Stimulated activated CD8-positive, alpha-beta memory T cell treated with anti-CD3 and anti-CD28 coated beads, Interleukin-15, amount 100 ng/mL, for 48 hours (primary cell): Measurements from ENCODE around the gene KNCN.

Experiments used
- DNase-seq, 2 donors: peaks; one replicate each; pipeline ENCODE4 v3.0.0-alpha.2; 2020; ENCODE audit warnings: low read depth in 2 of 2

KNCN gene

DNA sequence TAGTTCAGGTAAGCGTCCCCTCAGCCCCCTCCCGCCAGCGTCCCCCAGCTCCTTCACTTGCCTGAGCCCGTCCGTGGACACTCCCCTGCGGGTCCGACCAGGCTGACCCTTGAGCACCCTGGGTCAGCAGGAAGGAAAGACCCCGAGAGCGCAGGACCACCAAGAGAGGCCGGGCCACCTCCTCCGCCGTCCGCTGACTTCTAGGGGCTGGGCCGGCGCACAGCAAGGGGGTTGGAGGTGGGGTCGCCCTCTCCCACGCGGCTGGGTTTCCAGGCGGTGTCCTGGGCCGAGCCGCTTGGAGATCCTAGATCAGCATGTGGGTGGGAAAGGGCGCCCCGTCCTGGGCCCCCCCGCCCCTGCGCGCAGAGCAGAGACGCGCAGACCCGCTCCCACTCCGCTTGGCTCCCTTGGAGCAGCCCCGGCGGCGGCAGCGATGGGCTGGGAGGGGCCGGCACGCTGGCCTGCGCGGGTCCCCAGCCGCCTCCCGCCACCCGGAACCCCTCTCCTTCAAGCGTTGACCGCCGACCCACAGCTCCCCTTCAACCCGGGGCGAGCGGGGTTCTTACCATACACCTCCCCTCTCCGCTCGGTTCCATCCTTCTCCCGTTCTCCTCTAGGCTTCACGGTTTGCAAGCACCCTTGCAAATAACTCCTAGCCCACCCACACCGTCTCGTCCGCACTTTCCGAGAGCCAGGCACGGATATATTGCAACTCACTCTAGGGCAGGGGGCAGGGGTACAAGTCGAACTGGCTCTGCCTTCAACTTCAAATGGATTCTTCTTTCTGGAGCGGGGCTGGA, 7.5 kb downstream of the KNCN start:
- DNase-seq = no peak

- DNase-seq = no peak
Measured at GRCh38 chr1:46543382-46543760, 8.1 kb downstream of the KNCN start.

- no peak for DNase-seq
Measured at GRCh38 chr1:46539972-46540371, 11.5 kb downstream of the KNCN start.

DNA sequence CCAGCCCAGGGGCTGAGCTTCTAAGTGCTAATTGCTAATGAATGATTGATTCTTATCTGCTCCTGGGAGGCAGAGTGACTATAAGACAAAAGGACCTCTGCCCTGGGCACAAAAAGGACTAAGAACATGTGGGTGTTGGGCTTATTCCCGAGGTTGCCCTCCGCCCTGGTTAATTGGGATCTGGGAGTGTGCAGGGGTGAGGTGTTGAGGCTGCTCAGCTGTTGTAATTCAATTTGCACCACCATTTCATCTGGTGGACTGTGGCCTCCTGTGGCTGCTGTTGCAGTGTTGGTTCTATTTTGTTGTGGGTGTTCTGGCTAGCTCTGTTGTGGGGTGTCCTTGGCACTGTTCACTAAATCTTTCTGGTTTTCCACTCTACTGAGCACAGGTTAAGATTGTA, 13.3 kb downstream of the KNCN start:
- DNase-seq = no peak

DNA sequence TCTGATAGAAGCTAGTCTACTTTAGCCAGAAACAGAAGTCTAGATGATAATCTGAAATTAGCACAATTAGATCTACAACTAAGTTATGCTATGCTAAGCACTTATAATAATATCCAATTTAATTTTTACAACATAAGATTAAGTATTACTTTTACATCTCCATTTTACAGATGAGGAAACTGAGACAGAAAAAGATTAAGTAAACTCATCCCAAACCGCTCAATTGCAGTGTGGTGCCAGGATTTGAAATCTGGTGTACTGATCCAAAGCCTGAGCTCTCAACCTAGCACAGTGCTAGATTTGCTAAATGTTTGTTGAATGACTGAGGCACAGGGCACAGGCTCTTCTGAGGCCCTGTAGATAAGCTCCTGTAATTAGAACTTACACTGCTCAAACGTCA, 13.8 kb downstream of the KNCN start:
- no peak for DNase-seq

- no peak for DNase-seq
Measured at GRCh38 chr1:46536527-46536926, 14.9 kb downstream of the KNCN start.

GRCh38 chr1:46535063-46535462, 16.4 kb downstream of the KNCN start:
- peak in 1 of 2 donors; percentile 17 for DNase-seq

DNA sequence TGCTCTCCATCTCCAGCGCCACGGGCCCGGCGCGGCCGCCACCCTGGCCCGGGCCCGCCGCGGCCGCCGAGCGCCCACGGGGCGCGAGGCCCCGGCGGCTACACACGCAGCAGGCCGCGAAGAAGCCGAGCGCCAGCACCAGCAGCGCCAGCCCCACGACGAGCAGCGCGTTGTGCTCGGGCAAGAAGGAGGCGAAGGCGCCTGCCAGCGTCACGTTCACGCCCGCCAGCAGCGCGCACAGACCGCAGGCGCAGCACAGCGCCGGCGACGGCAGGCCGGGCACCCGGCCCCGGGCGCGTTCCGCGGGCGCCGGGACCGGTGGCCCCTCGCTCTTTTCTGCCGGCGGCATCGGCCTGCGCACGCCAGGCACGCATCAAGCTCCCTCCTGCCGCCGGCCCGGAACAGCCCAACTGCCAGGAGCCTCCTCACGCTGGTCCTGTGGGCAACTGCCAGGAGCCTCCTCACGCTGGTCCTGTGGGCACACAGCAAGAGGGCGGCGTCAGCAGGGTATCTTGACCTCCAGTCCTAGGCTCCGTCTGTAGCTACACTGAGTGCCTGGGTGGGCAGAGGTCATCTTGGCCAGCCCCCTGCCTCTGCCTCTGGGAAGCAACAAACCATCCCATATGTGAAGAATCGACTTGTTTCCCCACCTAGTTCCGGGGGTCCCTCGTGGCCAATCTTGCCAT, 18.1 kb downstream of the KNCN start:
- DNase-seq = peak in 1 of 2 donors; percentile 24

DNA sequence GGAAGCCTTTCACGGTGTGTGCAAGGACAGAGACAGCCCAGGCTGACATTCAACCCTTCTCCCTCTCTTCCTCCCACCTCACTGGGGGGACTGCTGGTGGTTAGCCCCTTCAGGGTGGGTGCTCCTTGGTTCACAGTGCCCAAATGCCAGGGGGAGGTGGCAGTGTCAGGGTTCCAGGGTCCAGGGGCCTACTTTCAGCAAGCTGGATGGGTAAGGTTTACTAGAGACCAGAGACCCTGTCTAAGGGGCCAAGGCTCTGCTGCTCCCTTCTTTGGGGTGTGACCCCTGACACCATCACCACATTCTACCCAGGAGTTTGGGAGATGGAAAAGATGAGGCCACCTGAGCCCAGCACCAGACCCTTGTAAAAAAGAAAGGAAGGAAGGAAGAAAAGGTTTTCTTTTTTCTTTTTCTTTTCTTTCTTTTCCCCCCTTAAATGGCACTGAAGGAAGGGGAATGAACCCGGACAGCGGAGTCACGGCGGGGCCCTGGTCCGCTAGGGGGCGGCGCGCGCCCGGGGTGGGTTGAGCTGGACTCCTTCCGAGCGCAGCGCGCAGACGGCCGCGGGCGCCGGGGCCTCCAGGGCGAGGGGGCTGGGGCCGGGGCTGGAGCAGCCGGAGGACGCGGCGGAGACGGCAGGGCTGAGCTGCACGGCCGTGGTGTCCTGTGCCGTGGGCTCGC, 18.8 kb downstream of the KNCN start:
- peak; percentile 53 to 54 for DNase-seq

GRCh38 chr1:46532095-46532494, 19.4 kb downstream of the KNCN start:
- DNase-seq = no peak

DNA sequence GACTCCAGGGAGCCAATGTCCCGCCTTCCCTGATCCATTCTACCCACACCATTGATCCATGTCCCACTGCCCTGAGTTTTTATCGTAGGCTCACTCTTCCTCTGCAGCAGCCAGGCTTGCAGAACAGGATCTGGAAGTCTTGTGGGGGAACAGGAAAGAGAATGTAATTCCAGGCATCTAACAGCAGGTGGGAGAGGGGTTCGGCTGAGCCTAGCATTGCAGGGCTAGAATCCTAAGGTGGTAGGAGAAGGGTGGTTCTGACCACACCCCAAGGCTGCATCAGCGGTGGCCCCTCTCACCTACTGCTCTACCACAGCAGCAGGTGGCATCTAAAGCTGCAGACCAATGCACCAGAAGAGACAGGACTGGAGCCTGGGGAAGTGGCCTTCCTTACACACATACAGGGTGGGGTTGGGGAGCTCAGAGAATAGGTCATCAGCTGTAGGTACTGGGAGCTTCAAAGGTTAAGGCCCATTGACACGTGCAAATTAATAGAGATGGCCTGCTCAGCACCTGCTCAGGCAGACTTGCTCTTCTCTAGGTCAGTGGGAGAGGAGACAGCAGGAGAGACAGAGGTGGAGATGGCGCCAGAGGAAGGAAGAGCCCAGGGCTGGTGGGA, 20.5 kb downstream of the KNCN start:
- no peak for DNase-seq

DNA sequence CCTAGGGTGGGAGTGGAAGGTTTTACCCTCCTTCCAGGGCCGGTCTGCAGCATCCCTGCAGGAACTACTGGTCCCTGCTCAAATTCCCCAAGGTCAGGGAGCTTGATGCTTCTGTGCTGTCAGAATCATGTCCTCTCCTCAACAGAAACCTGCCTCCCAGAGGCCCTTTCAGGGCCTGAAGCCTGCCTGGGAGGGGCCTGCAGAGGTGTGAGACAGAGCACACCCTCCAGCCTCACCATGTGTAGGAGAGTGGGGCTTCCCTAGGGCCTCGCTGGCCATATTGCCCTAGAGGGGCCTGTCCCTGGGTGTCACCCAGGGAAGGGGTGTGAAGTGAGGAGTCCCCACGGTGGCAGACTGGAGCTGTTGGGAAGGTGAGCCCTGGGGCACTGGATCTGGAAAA, 21.1 kb downstream of the KNCN start:
- DNase-seq = no peak

DNA sequence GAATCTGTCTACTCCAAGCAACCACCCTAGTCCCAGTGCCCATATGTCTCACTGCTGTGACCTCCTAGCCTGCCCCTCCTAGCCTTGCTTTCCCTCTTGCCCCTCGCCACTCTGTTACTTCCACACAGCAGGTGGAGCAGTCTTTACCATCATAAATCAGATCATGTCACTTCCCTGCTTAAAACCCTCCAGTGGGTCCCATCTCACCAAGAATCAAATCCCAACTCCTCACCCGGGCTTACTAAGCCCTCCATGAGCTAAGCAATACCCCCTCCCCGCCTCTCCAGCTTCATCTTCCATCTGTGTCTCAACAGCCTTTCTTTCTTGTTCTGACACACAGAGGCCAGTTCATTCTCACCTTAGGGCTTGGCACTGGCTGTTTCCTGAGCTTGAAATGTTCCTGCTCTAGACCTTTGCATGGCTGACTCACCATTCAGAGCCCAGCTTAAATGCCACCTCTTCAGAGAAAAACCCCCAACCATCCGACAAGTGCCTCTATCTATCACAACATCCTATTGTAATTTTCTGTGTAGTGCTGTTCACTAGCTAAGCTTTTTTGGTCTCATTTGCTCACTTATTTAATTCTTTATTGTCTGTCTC, 22.3 kb downstream of the KNCN start:
- DNase-seq = no peak

DNA sequence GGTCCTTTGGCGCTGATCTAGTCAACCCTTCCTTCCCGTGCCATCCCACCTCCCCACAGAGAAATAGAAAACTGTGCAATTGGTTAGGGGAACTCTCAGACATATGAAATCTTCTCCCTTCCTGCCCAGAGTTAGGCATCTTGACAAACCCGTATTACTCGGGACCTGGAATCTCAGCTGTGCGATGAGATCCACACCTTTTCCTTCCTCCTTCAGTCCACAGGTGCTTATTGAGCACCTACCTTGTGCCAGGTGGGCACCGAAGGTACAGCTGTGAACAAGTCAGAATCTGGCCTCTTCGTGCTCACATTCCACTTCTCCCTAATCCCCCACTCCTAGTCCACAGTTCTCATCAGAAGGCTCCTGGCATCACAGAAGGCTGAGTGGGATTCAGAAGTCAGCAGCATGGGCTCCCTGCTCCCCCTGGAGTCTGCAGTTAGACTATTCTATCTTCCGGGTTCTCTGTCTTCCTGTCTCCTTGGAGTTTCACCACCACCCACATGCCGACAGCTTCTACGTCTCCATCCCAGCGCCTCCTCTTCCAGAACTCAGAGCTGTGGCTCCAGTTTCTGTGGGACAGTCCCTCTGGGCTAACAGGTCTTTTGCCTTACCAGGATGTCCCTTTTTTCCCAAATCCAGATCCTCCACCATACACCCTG, 23.0 kb downstream of the KNCN start:
- no peak for DNase-seq

DNA sequence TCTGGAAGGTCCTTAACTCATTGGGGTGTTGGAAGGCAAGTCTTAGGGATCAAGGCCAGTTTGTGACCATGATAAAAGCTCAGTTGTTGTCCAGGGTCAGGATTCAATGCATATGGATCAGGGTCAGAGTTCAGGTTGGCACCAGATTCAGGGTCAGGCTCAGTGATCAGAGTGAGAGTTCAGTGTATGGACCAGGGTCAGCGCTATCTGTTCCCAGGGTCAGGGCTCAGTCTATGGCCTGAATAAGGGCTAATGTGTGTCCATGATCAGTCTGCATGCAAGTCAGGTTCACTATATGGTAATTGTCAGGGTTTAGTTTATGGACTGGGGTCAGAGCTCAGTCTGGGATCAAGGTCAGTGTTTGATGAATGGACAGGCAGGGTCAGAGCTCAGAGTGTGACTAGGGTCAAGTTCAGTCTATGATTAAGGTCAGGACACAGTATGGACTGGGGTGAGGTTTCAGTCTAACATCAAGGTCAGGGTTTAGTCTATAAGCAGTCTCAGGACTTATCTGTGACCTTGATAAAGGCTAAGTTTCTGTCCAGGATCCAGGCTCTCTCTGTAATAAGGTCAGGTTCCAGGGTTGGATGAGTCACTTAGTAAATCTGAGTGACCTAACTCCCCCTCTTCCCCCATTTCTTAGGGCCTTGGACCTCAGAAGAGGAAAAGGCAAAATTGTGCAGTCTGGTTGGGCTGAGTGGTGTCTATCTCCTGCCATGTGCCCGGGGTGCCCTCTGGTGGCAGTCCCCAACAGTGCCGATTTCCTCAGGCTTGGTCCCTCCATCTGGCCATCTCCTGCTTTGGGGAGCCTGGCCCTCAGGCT, 23.8 kb downstream of the KNCN start:
- DNase-seq = peak; percentile 39 to 57

GRCh38 chr1:46526691-46527291, 24.7 kb downstream of the KNCN start:
- DNase-seq = no peak

- DNase-seq = no peak
Measured at GRCh38 chr1:46526013-46526690, 25.3 kb downstream of the KNCN start.

- DNase-seq = no peak
Measured at GRCh38 chr1:46525253-46525983, 26.0 kb downstream of the KNCN start.

- DNase-seq = no peak
Measured at GRCh38 chr1:46524843-46525242, 26.6 kb downstream of the KNCN start.
